HEK293T (cell line): Measurements from ENCODE around the gene SHROOM4.

ENCODE experiments used
- CTCF ChIA-PET: fragments of 350-600 bp; formaldehyde crosslinking; extraction: SDS; loops from one replicate; lab custom pipeline; 2021; ENCODE audit warnings: antibody characterized with exemption, inconsistent platforms; lab: Yijun Ruan, JAX
- POLR2A ChIA-PET: fragments of 350-600 bp; formaldehyde crosslinking; extraction: SDS; loops from one replicate; lab custom pipeline; 2020; ENCODE audit warnings: antibody characterized with exemption, inconsistent platforms; lab: Yijun Ruan, JAX
- DNase-seq: peaks from one replicate; pipeline ENCODE4 v3.0.0; 2012; ENCODE audit warnings: mixed read lengths; ENCODE audit errors: extremely low spot score
- ARNT ChIP-seq: fragments of 450-650 bp; IDR thresholded peaks from 2 replicates; pipeline ENCODE4 v1.6.1; 2017; ENCODE audit warnings: mild to moderate bottlenecking
- BHLHE40 ChIP-seq: fragments of 450-650 bp; IDR thresholded peaks from 2 replicates; pipeline ENCODE4 v1.6.1; 2016; ENCODE audit warnings: mild to moderate bottlenecking, moderate library complexity, borderline replicate concordance
- CTBP1 ChIP-seq: fragments of 450-650 bp; IDR thresholded peaks from 2 replicates; pipeline ENCODE4 v1.6.1; 2016; ENCODE audit warnings: borderline replicate concordance
- ELF4 ChIP-seq: fragments of 450-650 bp; IDR thresholded peaks from 2 replicates; pipeline ENCODE4 v1.6.1; 2017; ENCODE audit warnings: antibody characterized with exemption
- FOXA1 ChIP-seq: fragments of 450-650 bp; IDR thresholded peaks from 2 replicates; pipeline ENCODE4 v1.6.1; 2016; ENCODE audit warnings: mild to moderate bottlenecking
- FOXK2 ChIP-seq: fragments of 450-650 bp; IDR thresholded peaks from 2 replicates; pipeline ENCODE4 v1.6.1; 2016; ENCODE audit warnings: mild to moderate bottlenecking
- FOXM1 ChIP-seq: fragments of 450-650 bp; IDR thresholded peaks from 2 replicates; pipeline ENCODE4 v1.6.1; 2017; ENCODE audit warnings: mild to moderate bottlenecking, borderline replicate concordance
- HDGF ChIP-seq: fragments of 450-650 bp; IDR thresholded peaks from 2 replicates; pipeline ENCODE4 v1.6.1; 2017; ENCODE audit warnings: antibody characterized with exemption, borderline replicate concordance
- L3MBTL2 ChIP-seq: fragments of 450-650 bp; conservative IDR thresholded peaks from 2 replicates; pipeline ENCODE4 v1.6.1; 2016; ENCODE audit warnings: mild to moderate bottlenecking
- LEF1 ChIP-seq: fragments of 450-650 bp; IDR thresholded peaks from 2 replicates; pipeline ENCODE4 v1.6.1; 2017; ENCODE audit warnings: mild to moderate bottlenecking, borderline replicate concordance
- NFRKB ChIP-seq: fragments of 450-650 bp; IDR thresholded peaks from 2 replicates; pipeline ENCODE4 v1.6.1; 2016; ENCODE audit warnings: mild to moderate bottlenecking, moderate library complexity
- PKNOX1 ChIP-seq: fragments of 450-650 bp; IDR thresholded peaks from 2 replicates; pipeline ENCODE4 v1.6.1; 2016
- SP1 ChIP-seq: fragments of 450-650 bp; IDR thresholded peaks from 2 replicates; pipeline ENCODE4 v1.6.1; 2017
- SUZ12 ChIP-seq: fragments of 450-650 bp; IDR thresholded peaks from 2 replicates; pipeline ENCODE4 v1.6.1; 2016; ENCODE audit warnings: mild to moderate bottlenecking
- TARDBP ChIP-seq: fragments of 450-650 bp; IDR thresholded peaks from 2 replicates; pipeline ENCODE4 v1.6.1; 2016
- ZNF384 ChIP-seq: fragments of 450-650 bp; IDR thresholded peaks from 2 replicates; pipeline ENCODE4 v1.6.1; 2016

SHROOM4 gene

GRCh38 chrX:50698944-50699343, 115.0 kb downstream of the SHROOM4 start:
- CTCF ChIA-PET, result no interaction called here
- TF ChIP-seq BHLHE40 (no peak), SP1 (no peak), FOXM1 (no peak), FOXK2 (no peak), ZNF384 (no peak), HDGF (no peak), FOXA1 (no peak), TARDBP (no peak), ELF4 (no peak), L3MBTL2 (no peak), CTBP1 (no peak), NFRKB (no peak), PKNOX1 (no peak), SUZ12 (no peak), ARNT (no peak)
- POLR2A ChIA-PET, result no interaction called here
- no peak for DNase-seq

- DNase-seq, result no peak
- TF ChIP-seq FOXA1 (no peak), FOXK2 (no peak), SUZ12 (no peak), ELF4 (no peak), ZNF384 (no peak), TARDBP (no peak), NFRKB (no peak), LEF1 (no peak), FOXM1 (no peak), CTBP1 (no peak), ARNT (no peak), SP1 (no peak), PKNOX1 (no peak), HDGF (no peak)
- ChIA-PET POLR2A (no interaction called here), CTCF (interaction anchor here (0.6 kb wide), 1 partner anchor 639 kb away, joined by 3 read pairs; no protein-coding TSS in a partner anchor)
Measured at GRCh38 chrX:50697691-50698090, 116.3 kb downstream of the SHROOM4 start.

DNA sequence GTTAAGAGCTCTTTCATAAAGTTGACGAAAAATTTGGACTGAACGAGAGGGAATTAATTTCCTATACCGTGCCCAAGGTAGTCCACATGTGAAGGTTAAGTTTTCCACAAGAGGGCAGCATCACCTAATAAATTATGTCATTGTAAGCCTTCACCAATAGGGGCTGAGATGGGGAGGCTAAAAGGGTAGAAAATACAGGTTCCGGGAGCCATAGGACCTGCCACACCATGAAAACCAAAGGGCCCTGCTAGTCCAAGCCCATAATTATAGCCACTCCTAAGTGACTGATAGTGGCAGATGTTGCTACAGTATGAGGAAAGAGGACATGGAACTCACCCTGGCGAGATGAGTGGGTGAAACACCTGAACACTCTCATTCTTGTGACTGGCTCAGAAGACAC, 122.2 kb downstream of the SHROOM4 start:
- POLR2A ChIA-PET, result no interaction called here
- CTCF ChIA-PET, result interaction anchor here (0.8 to 1.3 kb wide), 6 partner anchors 10 to 769 kb away, joined by 3 to 8 read pairs (median 4); no protein-coding TSS in a partner anchor
- DNase-seq, result peak; percentile 66
- TF ChIP-seq SP1 (no peak), PKNOX1 (peak; percentile 46)

- ChIA-PET POLR2A (no interaction called here), CTCF (no interaction called here)
- no peak for DNase-seq
- TF ChIP-seq SP1 (no peak), FOXA1 (no peak), FOXK2 (no peak), ARNT (no peak), FOXM1 (no peak), CTBP1 (no peak), ZNF384 (no peak), ELF4 (no peak), TARDBP (no peak), BHLHE40 (no peak), PKNOX1 (no peak)
Measured at GRCh38 chrX:50684871-50685270, 129.1 kb downstream of the SHROOM4 start.

DNA sequence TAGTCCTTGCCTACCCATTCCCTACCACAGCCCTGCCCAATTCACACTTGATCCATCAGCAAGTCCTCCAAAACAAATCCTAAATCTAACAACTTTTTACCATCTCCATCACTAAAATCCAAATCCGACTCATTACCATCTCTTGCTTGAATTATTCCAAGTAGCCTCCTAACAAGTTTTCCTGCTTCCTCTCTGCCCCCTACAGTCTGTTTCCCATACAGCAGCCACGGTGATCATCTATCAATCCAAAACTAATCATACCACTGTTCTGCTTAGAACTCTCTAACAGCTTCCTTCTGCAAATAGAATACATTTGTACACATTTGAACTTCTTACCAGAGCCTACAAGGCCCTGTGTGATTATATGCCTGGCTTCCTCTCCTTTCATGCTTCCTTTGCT, 133.0 kb downstream of the SHROOM4 start:
- ChIA-PET POLR2A (no interaction called here), CTCF (interaction anchor here (1.2 to 1.6 kb wide), 2 partner anchors 11 to 581 kb away, joined by 4 to 6 read pairs; no protein-coding TSS in a partner anchor)
- no peak for TF ChIP-seq ZNF384
- TF ChIP-seq SP1, result no peak
- no peak for TF ChIP-seq NFRKB
- no peak for TF ChIP-seq L3MBTL2
- TF ChIP-seq HDGF, result no peak
- TF ChIP-seq PKNOX1, result no peak
- TF ChIP-seq FOXK2, result no peak
- TF ChIP-seq FOXM1, result no peak
- TF ChIP-seq CTBP1, result no peak
- DNase-seq, result no peak

GRCh38 chrX:50677789-50678188, 136.2 kb downstream of the SHROOM4 start:
- TF ChIP-seq L3MBTL2 (no peak), BHLHE40 (no peak), TARDBP (no peak), FOXM1 (no peak), CTBP1 (no peak)
- no peak for DNase-seq
- POLR2A ChIA-PET, result no interaction called here
- CTCF ChIA-PET, result no interaction called here
